SK-N-SH treated with all-trans-retinoic acid at 6 μM for 48 hours (cell line): ENCODE results near the gene TOM1L2.

Experiments
- ATAC-seq: fragments of 200-7000 bp; cut with Tn5 transposase; 3 replicates; pipeline ENCODE4 v1.9.1; 2020; ENCODE audit warnings: mild to moderate bottlenecking, moderate library complexity
- ARNTL ChIP-seq: fragments of 450-650 bp; formaldehyde crosslinking; IDR thresholded peaks from 2 replicates; pipeline ENCODE4 v1.5.0; 2020; ENCODE audit warnings: low read depth, mild to moderate bottlenecking, moderate library complexity, borderline replicate concordance
- BACH2 ChIP-seq: fragments of 250-450 bp; sonication (Bioruptor Pico); IDR thresholded peaks from 2 replicates; pipeline ENCODE4 v1.9.0; 2021; ENCODE audit warnings: mild to moderate bottlenecking, borderline replicate concordance
- GLIS3 ChIP-seq: fragments of 250-450 bp; sonication (Bioruptor Pico); IDR thresholded peaks from 2 replicates; pipeline ENCODE4 v1.5.0; 2020; ENCODE audit warnings: mild to moderate bottlenecking, moderate library complexity
- ISL1 ChIP-seq: fragments of 250-450 bp; sonication (Bioruptor Pico); IDR thresholded peaks from 2 replicates; pipeline ENCODE4 v2.1.2; 2022; ENCODE audit warnings: mild to moderate bottlenecking, moderate library complexity
- OSR1 ChIP-seq: fragments of 250-450 bp; sonication (Bioruptor Pico); IDR thresholded peaks from 2 replicates; pipeline ENCODE4 v1.8.0; 2022; ENCODE audit warnings: moderate library complexity, mild to moderate bottlenecking, inconsistent platforms
- PPARA ChIP-seq: fragments of 250-450 bp; sonication (Bioruptor Pico); IDR thresholded peaks from 2 replicates; pipeline ENCODE4 v1.5.0; 2020; ENCODE audit warnings: mild to moderate bottlenecking, borderline replicate concordance
- RARB ChIP-seq: fragments of 250-450 bp; sonication (Bioruptor Pico); IDR thresholded peaks from 2 replicates; pipeline ENCODE4 v1.8.0; 2021; ENCODE audit warnings: mild to moderate bottlenecking, moderate library complexity
- SNAI2 ChIP-seq: fragments of 250-450 bp; sonication (Bioruptor Pico); IDR thresholded peaks from 2 replicates; pipeline ENCODE4 v1.5.0; 2020; ENCODE audit warnings: mild to moderate bottlenecking, moderate library complexity
- TCF4 ChIP-seq: fragments of 250-450 bp; sonication (Bioruptor Pico); IDR thresholded peaks from 2 replicates; pipeline ENCODE4 v1.8.0; 2021; ENCODE audit warnings: mild to moderate bottlenecking, moderate library complexity, borderline replicate concordance
- TOX ChIP-seq: fragments of 250-450 bp; sonication (Bioruptor Pico); IDR thresholded peaks from 2 replicates; pipeline ENCODE4 v1.8.0; 2021; ENCODE audit warnings: mild to moderate bottlenecking, moderate library complexity, borderline replicate concordance
- ZC3H10 ChIP-seq: fragments of 250-450 bp; sonication (Bioruptor Pico); IDR thresholded peaks from 2 replicates; pipeline ENCODE4 v1.5.1; 2021; ENCODE audit warnings: mild to moderate bottlenecking, moderate library complexity
- ZFP3 ChIP-seq: fragments of 250-450 bp; sonication (Bioruptor Pico); IDR thresholded peaks from 2 replicates; pipeline ENCODE4 v1.5.0; 2020; ENCODE audit warnings: mild to moderate bottlenecking, moderate library complexity
- ZFP30 ChIP-seq: fragments of 450-650 bp; formaldehyde crosslinking; IDR thresholded peaks from 2 replicates; pipeline ENCODE4 v1.5.0; 2022; ENCODE audit warnings: mild to moderate bottlenecking, moderate library complexity
- ZNF565 ChIP-seq: fragments of 450-650 bp; formaldehyde crosslinking; conservative IDR thresholded peaks from 2 replicates; pipeline ENCODE4 v1.5.0; 2020; ENCODE audit warnings: low read depth, mild to moderate bottlenecking, moderate library complexity
- ZNF70 ChIP-seq: fragments of 450-650 bp; formaldehyde crosslinking; IDR thresholded peaks from 2 replicates; pipeline ENCODE4 v1.5.0; 2020; ENCODE audit warnings: mild to moderate bottlenecking, moderate library complexity
- ZNF8 ChIP-seq: fragments of 450-650 bp; formaldehyde crosslinking; IDR thresholded peaks from 2 replicates; pipeline ENCODE4 v1.5.0; 2020; ENCODE audit warnings: mild to moderate bottlenecking, moderate library complexity
- TF ChIP-seq, protein P1 (sequence below): fragments of 250-450 bp; sonication (Bioruptor Pico); IDR thresholded peaks from 2 replicates; pipeline ENCODE4 v1.8.0; 2021; ENCODE audit warnings: low read depth, mild to moderate bottlenecking, moderate library complexity, borderline replicate concordance
- TF ChIP-seq, protein P2 (sequence below): fragments of 250-450 bp; sonication (Bioruptor Pico); IDR thresholded peaks from 2 replicates; pipeline ENCODE4 v1.5.0; 2020; ENCODE audit warnings: mild to moderate bottlenecking, moderate library complexity
- TF ChIP-seq, protein P3 (sequence below): fragments of 250-450 bp; sonication (Bioruptor Pico); IDR thresholded peaks from 2 replicates; pipeline ENCODE4 v1.5.1; 2020; ENCODE audit warnings: low read depth, mild to moderate bottlenecking, moderate library complexity
- TF ChIP-seq, protein P4 (sequence below): fragments of 250-450 bp; sonication (Bioruptor Pico); IDR thresholded peaks from 2 replicates; pipeline ENCODE4 v1.5.1; 2021; ENCODE audit warnings: mild to moderate bottlenecking, moderate library complexity

The TOM1L2 gene

GRCh38 chr17:17889922-17890321 is 82.3 kb downstream of the TOM1L2 start:
- ATAC-seq, result no peak
- TF ChIP-seq ARNTL (CRISPR knock-in tag) (no peak), ZFP30 (no peak), ISL1 (CRISPR knock-in tag) (no peak), TCF4 (CRISPR knock-in tag) (no peak), ZC3H10 (CRISPR knock-in tag) (no peak), ZNF565 (no peak)
- TF ChIP-seq, protein P1, sequence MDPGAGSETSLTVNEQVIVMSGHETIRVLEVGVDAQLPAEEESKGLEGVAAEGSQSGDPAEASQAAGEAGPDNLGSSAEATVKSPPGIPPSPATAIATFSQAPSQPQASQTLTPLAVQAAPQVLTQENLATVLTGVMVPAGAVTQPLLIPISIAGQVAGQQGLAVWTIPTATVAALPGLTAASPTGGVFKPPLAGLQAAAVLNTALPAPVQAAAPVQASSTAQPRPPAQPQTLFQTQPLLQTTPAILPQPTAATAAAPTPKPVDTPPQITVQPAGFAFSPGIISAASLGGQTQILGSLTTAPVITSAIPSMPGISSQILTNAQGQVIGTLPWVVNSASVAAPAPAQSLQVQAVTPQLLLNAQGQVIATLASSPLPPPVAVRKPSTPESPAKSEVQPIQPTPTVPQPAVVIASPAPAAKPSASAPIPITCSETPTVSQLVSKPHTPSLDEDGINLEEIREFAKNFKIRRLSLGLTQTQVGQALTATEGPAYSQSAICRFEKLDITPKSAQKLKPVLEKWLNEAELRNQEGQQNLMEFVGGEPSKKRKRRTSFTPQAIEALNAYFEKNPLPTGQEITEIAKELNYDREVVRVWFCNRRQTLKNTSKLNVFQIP (CRISPR knock-in tag), result no peak
- TF ChIP-seq, protein P2, sequence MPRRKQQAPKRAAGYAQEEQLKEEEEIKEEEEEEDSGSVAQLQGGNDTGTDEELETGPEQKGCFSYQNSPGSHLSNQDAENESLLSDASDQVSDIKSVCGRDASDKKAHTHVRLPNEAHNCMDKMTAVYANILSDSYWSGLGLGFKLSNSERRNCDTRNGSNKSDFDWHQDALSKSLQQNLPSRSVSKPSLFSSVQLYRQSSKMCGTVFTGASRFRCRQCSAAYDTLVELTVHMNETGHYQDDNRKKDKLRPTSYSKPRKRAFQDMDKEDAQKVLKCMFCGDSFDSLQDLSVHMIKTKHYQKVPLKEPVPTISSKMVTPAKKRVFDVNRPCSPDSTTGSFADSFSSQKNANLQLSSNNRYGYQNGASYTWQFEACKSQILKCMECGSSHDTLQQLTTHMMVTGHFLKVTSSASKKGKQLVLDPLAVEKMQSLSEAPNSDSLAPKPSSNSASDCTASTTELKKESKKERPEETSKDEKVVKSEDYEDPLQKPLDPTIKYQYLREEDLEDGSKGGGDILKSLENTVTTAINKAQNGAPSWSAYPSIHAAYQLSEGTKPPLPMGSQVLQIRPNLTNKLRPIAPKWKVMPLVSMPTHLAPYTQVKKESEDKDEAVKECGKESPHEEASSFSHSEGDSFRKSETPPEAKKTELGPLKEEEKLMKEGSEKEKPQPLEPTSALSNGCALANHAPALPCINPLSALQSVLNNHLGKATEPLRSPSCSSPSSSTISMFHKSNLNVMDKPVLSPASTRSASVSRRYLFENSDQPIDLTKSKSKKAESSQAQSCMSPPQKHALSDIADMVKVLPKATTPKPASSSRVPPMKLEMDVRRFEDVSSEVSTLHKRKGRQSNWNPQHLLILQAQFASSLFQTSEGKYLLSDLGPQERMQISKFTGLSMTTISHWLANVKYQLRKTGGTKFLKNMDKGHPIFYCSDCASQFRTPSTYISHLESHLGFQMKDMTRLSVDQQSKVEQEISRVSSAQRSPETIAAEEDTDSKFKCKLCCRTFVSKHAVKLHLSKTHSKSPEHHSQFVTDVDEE (CRISPR knock-in tag), result no peak
- TF ChIP-seq, protein P3, sequence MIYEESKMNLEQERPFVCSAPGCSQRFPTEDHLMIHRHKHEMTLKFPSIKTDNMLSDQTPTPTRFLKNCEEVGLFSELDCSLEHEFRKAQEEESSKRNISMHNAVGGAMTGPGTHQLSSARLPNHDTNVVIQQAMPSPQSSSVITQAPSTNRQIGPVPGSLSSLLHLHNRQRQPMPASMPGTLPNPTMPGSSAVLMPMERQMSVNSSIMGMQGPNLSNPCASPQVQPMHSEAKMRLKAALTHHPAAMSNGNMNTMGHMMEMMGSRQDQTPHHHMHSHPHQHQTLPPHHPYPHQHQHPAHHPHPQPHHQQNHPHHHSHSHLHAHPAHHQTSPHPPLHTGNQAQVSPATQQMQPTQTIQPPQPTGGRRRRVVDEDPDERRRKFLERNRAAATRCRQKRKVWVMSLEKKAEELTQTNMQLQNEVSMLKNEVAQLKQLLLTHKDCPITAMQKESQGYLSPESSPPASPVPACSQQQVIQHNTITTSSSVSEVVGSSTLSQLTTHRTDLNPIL (CRISPR knock-in tag), result no peak

DNA sequence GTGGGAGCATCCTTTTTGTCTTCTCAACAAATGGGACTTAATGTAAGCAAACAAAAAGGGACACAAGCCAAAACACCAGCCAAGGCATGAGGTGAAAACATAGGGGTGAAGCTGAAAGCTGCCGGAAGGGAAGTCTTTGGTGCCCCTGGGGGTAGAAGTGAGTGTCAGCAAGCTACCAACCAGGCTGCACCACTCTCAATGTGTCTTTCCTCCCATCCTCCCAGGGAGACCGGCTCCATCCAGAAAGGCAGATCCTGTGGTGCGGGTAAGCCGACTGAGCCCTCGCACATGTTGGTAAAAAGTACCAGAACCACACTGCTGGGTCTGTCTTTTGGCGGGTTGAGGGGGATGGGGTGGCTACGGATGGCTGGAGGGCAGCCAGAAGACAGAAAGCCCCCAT is 83.4 kb downstream of the TOM1L2 start:
- ATAC-seq, result no peak
- TF ChIP-seq ARNTL (CRISPR knock-in tag) (no peak), ZFP3 (CRISPR knock-in tag) (no peak), OSR1 (CRISPR knock-in tag) (no peak), ZNF565 (no peak), SNAI2 (CRISPR knock-in tag) (no peak), TOX (no peak), PPARA (CRISPR knock-in tag) (no peak), ISL1 (CRISPR knock-in tag) (no peak)
- TF ChIP-seq, protein P1 (CRISPR knock-in tag), result no peak
- TF ChIP-seq, protein P3 (CRISPR knock-in tag), result no peak
- TF ChIP-seq, protein P2 (CRISPR knock-in tag), result no peak

DNA sequence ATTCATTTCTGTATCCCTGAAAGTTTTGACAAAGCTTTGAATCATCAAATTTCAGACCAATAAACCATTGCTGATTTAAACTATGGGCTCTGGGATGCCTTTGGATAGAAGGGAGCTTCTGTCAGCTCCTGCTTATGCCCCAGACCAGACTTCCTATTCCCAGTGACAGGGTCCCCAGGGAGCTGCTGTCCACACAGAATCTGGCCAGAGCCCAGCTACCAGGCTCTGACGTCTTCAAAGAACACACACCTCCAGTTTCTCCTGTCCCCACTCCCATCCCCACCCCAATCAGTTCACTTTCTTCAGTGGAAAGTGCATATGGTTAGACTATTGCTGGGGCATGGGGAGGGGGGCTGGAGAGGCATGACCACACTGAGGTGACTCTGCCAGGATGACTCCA is 83.8 kb downstream of the TOM1L2 start:
- ATAC-seq, result no peak
- TF ChIP-seq ARNTL (CRISPR knock-in tag) (no peak), GLIS3 (CRISPR knock-in tag) (no peak), RARB (CRISPR knock-in tag) (no peak), BACH2 (CRISPR knock-in tag) (no peak), ZNF70 (CRISPR knock-in tag) (no peak), TCF4 (CRISPR knock-in tag) (no peak), SNAI2 (CRISPR knock-in tag) (no peak), ZFP30 (no peak), ZC3H10 (CRISPR knock-in tag) (no peak), ZNF8 (no peak), ZFP3 (CRISPR knock-in tag) (no peak)
- TF ChIP-seq, protein P4, sequence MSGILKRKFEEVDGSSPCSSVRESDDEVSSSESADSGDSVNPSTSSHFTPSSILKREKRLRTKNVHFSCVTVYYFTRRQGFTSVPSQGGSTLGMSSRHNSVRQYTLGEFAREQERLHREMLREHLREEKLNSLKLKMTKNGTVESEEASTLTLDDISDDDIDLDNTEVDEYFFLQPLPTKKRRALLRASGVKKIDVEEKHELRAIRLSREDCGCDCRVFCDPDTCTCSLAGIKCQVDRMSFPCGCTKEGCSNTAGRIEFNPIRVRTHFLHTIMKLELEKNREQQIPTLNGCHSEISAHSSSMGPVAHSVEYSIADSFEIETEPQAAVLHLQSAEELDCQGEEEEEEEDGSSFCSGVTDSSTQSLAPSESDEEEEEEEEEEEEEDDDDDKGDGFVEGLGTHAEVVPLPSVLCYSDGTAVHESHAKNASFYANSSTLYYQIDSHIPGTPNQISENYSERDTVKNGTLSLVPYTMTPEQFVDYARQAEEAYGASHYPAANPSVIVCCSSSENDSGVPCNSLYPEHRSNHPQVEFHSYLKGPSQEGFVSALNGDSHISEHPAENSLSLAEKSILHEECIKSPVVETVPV (CRISPR knock-in tag), result no peak
- TF ChIP-seq, protein P2 (CRISPR knock-in tag), result no peak
